H9 (cell line): ENCODE measurements around the gene NECAB2. TPM values are rescaled to one million over a fixed set of nuclear protein-coding genes. Genes with fewer than 3 reads are reported as not detected.

Source experiments
- DNase-seq: peaks from one replicate; pipeline ENCODE4 v3.0.0-alpha.2; 2017
- H2AFZ ChIP-seq: one replicate; pipeline ENCODE4 v1.6.1; 2013; ENCODE audit warnings: mild to moderate bottlenecking, low read length, control low read depth, moderate library complexity
- H2AK5ac ChIP-seq: 2 replicates; pipeline ENCODE4 v1.6.1; 2013; ENCODE audit warnings: low read length, control low read depth, mixed read lengths; ENCODE audit not compliant: insufficient read length
- H2BK120ac ChIP-seq: one replicate; pipeline ENCODE4 v1.6.1; 2013; ENCODE audit warnings: low read depth, mild to moderate bottlenecking, low read length, control low read depth, inconsistent platforms; ENCODE audit not compliant: poor library complexity, severe bottlenecking
- H2BK12ac ChIP-seq: 2 replicates; pipeline ENCODE4 v1.6.1; 2013; ENCODE audit warnings: low read length, control low read depth, mixed read lengths, low read depth; ENCODE audit not compliant: insufficient read length
- H2BK15ac ChIP-seq: 2 replicates; pipeline ENCODE4 v1.6.1; 2013; ENCODE audit warnings: low read depth, low read length, control low read depth
- H2BK20ac ChIP-seq: one replicate; pipeline ENCODE4 v1.6.1; 2013; ENCODE audit warnings: low read depth, mild to moderate bottlenecking, low read length, control low read depth, inconsistent platforms; ENCODE audit not compliant: poor library complexity, severe bottlenecking
- H2BK5ac ChIP-seq: 2 replicates; pipeline ENCODE4 v1.6.1; 2013; ENCODE audit warnings: low read length, control low read depth, mixed read lengths; ENCODE audit not compliant: insufficient read length
- H3K14ac ChIP-seq: 2 replicates; pipeline ENCODE4 v1.6.1; 2013; ENCODE audit warnings: low read length, control low read depth; ENCODE audit not compliant: insufficient read depth
- H3K18ac ChIP-seq: 2 replicates; pipeline ENCODE4 v1.6.1; 2013; ENCODE audit warnings: low read depth, mild to moderate bottlenecking, mixed read lengths, low read length, control low read depth; ENCODE audit not compliant: insufficient read length
- H3K23ac ChIP-seq: 2 replicates; pipeline ENCODE4 v1.6.1; 2013; ENCODE audit warnings: low read length, control low read depth, mixed read lengths, low read depth; ENCODE audit not compliant: insufficient read length
- H3K23me2 ChIP-seq: 2 replicates; pipeline ENCODE4 v1.6.1; 2013; ENCODE audit warnings: low read depth, mild to moderate bottlenecking, mixed read lengths, low read length, control low read depth; ENCODE audit not compliant: insufficient read length, poor library complexity, severe bottlenecking
- H3K27ac ChIP-seq: 2 replicates; pipeline ENCODE4 v1.5.1; 2013; ENCODE audit warnings: low read length, control low read depth, mixed read lengths, low read depth; ENCODE audit not compliant: insufficient read length
- H3K27me3 ChIP-seq: 2 replicates; pipeline ENCODE4 v1.6.1; 2013; ENCODE audit warnings: low read length, control low read depth, inconsistent platforms; ENCODE audit not compliant: insufficient read depth
- H3K4ac ChIP-seq: 2 replicates; pipeline ENCODE4 v1.6.1; 2013; ENCODE audit warnings: low read depth, mild to moderate bottlenecking, control low read depth, inconsistent platforms, low read length, moderate library complexity
- H3K4me1 ChIP-seq: 2 replicates; pipeline ENCODE4 v1.6.1; 2013; ENCODE audit warnings: low read length, control low read depth, inconsistent platforms; ENCODE audit not compliant: insufficient read depth
- H3K4me2 ChIP-seq: 2 replicates; pipeline ENCODE4 v1.6.1; 2013; ENCODE audit warnings: low read length, control low read depth, mixed read lengths; ENCODE audit not compliant: insufficient read length, insufficient read depth
- H3K56ac ChIP-seq: 2 replicates; pipeline ENCODE4 v1.6.1; 2013; ENCODE audit warnings: low read depth, mild to moderate bottlenecking, mixed read lengths, low read length, control low read depth; ENCODE audit not compliant: insufficient read length
- H3K79me1 ChIP-seq: 2 replicates; pipeline ENCODE4 v1.6.1; 2013; ENCODE audit warnings: low read depth, mild to moderate bottlenecking, moderate library complexity, low read length, control low read depth, inconsistent platforms; ENCODE audit not compliant: insufficient read depth, poor library complexity, severe bottlenecking
- H3K79me2 ChIP-seq: 2 replicates; pipeline ENCODE4 v1.6.1; 2013; ENCODE audit warnings: low read length, control low read depth, inconsistent platforms; ENCODE audit not compliant: insufficient read depth
- H3K9ac ChIP-seq: 2 replicates; pipeline ENCODE4 v1.6.1; 2013; ENCODE audit warnings: low read length, control low read depth, mixed read lengths; ENCODE audit not compliant: insufficient read length; ENCODE audit errors: extremely low read depth
- H3K9me3 ChIP-seq: one replicate; pipeline ENCODE4 v1.6.1; 2013; ENCODE audit warnings: low read depth, low read length, inconsistent platforms; ENCODE audit not compliant: control insufficient read depth
- H3T11ph ChIP-seq: one replicate; pipeline ENCODE4 v1.6.1; 2013; ENCODE audit warnings: mild to moderate bottlenecking, low read length, control low read depth, inconsistent platforms
- H4K20me1 ChIP-seq: one replicate; pipeline ENCODE4 v1.6.1; 2013; ENCODE audit not compliant: control insufficient read depth, insufficient read length, insufficient read depth
- H4K5ac ChIP-seq: 2 replicates; pipeline ENCODE4 v1.6.1; 2013; ENCODE audit warnings: low read depth, mild to moderate bottlenecking, mixed read lengths, low read length, control low read depth; ENCODE audit not compliant: insufficient read length
- H4K8ac ChIP-seq: replicated peaks from 2 replicates; pipeline ENCODE4 v1.6.1; 2013; ENCODE audit warnings: low read length, control low read depth, mixed read lengths, low read depth; ENCODE audit not compliant: insufficient read length
- H4K91ac ChIP-seq: 2 replicates; pipeline ENCODE4 v1.6.1; 2013; ENCODE audit warnings: low read depth, mild to moderate bottlenecking, moderate library complexity, mixed read lengths, low read length, control low read depth; ENCODE audit not compliant: insufficient read length
- H3K27ac Mint-ChIP-seq, 3 experiments: 2 replicates in 2 of 3; 3 replicates in 1 of 3; pipeline ENCODE4 v1.8.0; 2020 to 2021; ENCODE audit warnings: mixed read lengths in 3 of 3, mild to moderate bottlenecking in 1 of 3, moderate library complexity in 1 of 3
- H3K27me3 Mint-ChIP-seq: 2 replicates; pipeline ENCODE4 v1.8.0; 2021; ENCODE audit warnings: low read depth, mild to moderate bottlenecking, moderate library complexity, mixed read lengths
- H3K36me3 Mint-ChIP-seq, 3 experiments: 2 replicates in 2 of 3; 3 replicates in 1 of 3; pipeline ENCODE4 v1.8.0; 2020 to 2021; ENCODE audit warnings: low read depth in 3 of 3, mixed read lengths in 3 of 3; ENCODE audit not compliant: insufficient read depth in 1 of 3
- H3K4me1 Mint-ChIP-seq, 2 experiments: 2 replicates each; pipeline ENCODE4 v1.8.0; 2020; ENCODE audit warnings: mixed read lengths in 2 of 2
- H3K4me3 Mint-ChIP-seq, 2 experiments: 2 replicates in 1 of 2; 3 replicates in 1 of 2; pipeline ENCODE4 v1.8.0; 2020 to 2021; ENCODE audit warnings: mild to moderate bottlenecking in 2 of 2, mixed read lengths in 2 of 2, moderate library complexity in 1 of 2
- H3K9me3 Mint-ChIP-seq, 2 experiments: 2 replicates in 1 of 2; 3 replicates in 1 of 2; pipeline ENCODE4 v1.8.0; 2020; ENCODE audit warnings: mild to moderate bottlenecking in 2 of 2, mixed read lengths in 2 of 2, moderate library complexity in 1 of 2
- CTCF ChIP-seq: fragments of 200-600 bp; sonication (generic); conservative IDR thresholded peaks from 3 replicates; pipeline ENCODE4 v1.8.0; 2021; ENCODE audit warnings: antibody characterized with exemption, mild to moderate bottlenecking
- WGBS: extraction: QIAGEN DNeasy Blood & Tissue Kit; methylation state at CpG from one replicate; pipeline ENCODE4 v1.1.7; 2013; ENCODE audit warnings: missing lambda C conversion rate, low lambda C conversion rate, mixed read lengths; ENCODE audit not compliant: insufficient read length; ENCODE audit errors: extremely low coverage; 5-methylcytosine and 5-hydroxymethylcytosine counted together
- total RNA-seq: library from RNA; stranded (reverse); gene quantifications from 2 replicates; pipeline ENCODE4 v1.2.1, GENCODE V29; 2021

NECAB2 gene
- total RNA-seq, 1 experiment from 2014 or later = 12.6 TPM

DNA sequence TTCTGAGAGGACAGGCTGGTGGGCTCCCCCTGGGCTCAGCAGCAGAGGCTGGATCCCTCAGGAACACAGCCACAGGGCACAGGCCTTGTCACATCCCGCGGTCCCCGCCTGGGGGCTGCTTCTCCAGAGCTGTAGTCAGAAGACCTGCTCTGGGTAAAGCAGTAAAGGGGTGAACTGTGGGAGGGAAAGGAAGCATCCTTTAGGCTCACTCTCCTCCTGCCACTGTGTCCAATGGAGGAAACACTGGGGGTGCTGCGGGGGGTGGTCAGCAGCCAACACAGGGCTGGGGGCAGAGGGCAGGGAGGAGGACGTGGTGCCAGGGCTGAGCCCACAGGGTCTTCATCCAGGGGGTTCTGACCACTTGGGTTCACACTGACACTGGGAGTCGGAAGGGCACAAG, 79.6 kb downstream of the NECAB2 start:
- no peaks in the 10 kb centered on the region for H3K9me3 ChIP-seq
- H2AK5ac ChIP-seq = no peak overlapping the region
- no peak overlapping the region for H2BK5ac ChIP-seq
- no peaks in the 10 kb centered on the region for H4K20me1 ChIP-seq
- no peak for DNase-seq
- Mint-ChIP-seq H3K27ac (no peak overlapping the region), H3K4me1 (peaks cover 18 to 29% of the 10 kb centered on the region in 2 experiments), H3K4me3 (no peak overlapping the region), H3K9me3 (no peaks in the 10 kb centered on the region), H3K36me3 (peaks cover 3 to 8% (median 5%) of the 10 kb centered on the region in 3 experiments; a peak in 5 of 7 replicates), H3K27me3 (peaks cover 2% of the 10 kb centered on the region)
- no peak overlapping the region for H3K27ac ChIP-seq
- no peak overlapping the region for H3T11ph ChIP-seq
- H3K56ac ChIP-seq = no peak overlapping the region
- H3K18ac ChIP-seq = no peak overlapping the region
- no peak overlapping the region for H3K14ac ChIP-seq
- no peaks in the 10 kb centered on the region; the same call in 1 of the 2 replicates for H3K4me1 ChIP-seq
- H4K5ac ChIP-seq = no peak overlapping the region
- no peak overlapping the region for H4K8ac ChIP-seq
- no peaks in the 10 kb centered on the region for H3K79me2 ChIP-seq
- H2AFZ ChIP-seq = no peak overlapping the region
- H2BK15ac ChIP-seq = no peak overlapping the region
- no peak for TF ChIP-seq CTCF
- no peak overlapping the region for H3K4me2 ChIP-seq
- no peak overlapping the region for H4K91ac ChIP-seq
- no peak overlapping the region for H3K9ac ChIP-seq
- H2BK20ac ChIP-seq = no peak overlapping the region
- H3K23me2 ChIP-seq = no peaks in the 10 kb centered on the region
- H3K23ac ChIP-seq = no peak overlapping the region
- WGBS = no CpG with 5 or more reads among the region's 6 CpGs
- no peak overlapping the region for H2BK12ac ChIP-seq
- no peak overlapping the region for H3K4ac ChIP-seq
- H3K79me1 ChIP-seq = no peaks in the 10 kb centered on the region
- H3K27me3 ChIP-seq = no peaks in the 10 kb centered on the region
- H2BK120ac ChIP-seq = no peak overlapping the region
